HepG2 (cell line): ENCODE measurements around the gene PLEKHH3. TPM values are rescaled to one million over a fixed set of nuclear protein-coding genes. Genes with fewer than 3 reads are reported as not detected.

Experiments used
- CREB1 ChIP-seq, 2 experiments: fragments of 450-650 bp in 1 of 2; IDR thresholded peaks; 2 replicates each; pipeline ENCODE4 v1.6.1; 2016 to 2017; ENCODE audit warnings: control low read depth in 1 of 2, mild to moderate bottlenecking in 1 of 2, missing compliant biosample characterization in 1 of 2, missing genetic modification characterization in 1 of 2
- LCORL ChIP-seq, 2 experiments: fragments of 450-650 bp in 1 of 2; sonication (generic) in 1 of 2; formaldehyde crosslinking in 1 of 2; IDR thresholded peaks; 2 replicates each; pipeline versions ENCODE4 v1.5.0 to v1.6.1; 2017 to 2020; ENCODE audit warnings: antibody characterized with exemption in 1 of 2, missing genetic modification reagents in 1 of 2
- PLSCR1 ChIP-seq: sonication (generic); formaldehyde crosslinking; IDR thresholded peaks from 2 replicates; pipeline ENCODE4 v1.5.0; 2020; ENCODE audit warnings: missing genetic modification reagents, mild to moderate bottlenecking, borderline replicate concordance
- TERF1 ChIP-seq: sonication (generic); formaldehyde crosslinking; IDR thresholded peaks from 2 replicates; pipeline ENCODE4 v1.8.0; 2022; ENCODE audit warnings: mild to moderate bottlenecking, missing genetic modification reagents, moderate library complexity
- THYN1 ChIP-seq: sonication (generic); formaldehyde crosslinking; IDR thresholded peaks from 2 replicates; pipeline ENCODE4 v1.8.1; 2023; ENCODE audit warnings: low read depth, mild to moderate bottlenecking, moderate library complexity, missing genetic modification reagents, borderline replicate concordance
- ZBTB3 ChIP-seq: sonication (generic); formaldehyde crosslinking; IDR thresholded peaks from 2 replicates; pipeline ENCODE4 v1.4.0; 2020; ENCODE audit warnings: low read depth, mild to moderate bottlenecking, moderate library complexity, missing genetic modification reagents, borderline replicate concordance
- ZFP36 ChIP-seq: fragments of 150-350 bp; IDR thresholded peaks from 2 replicates; pipeline ENCODE4 v1.6.1; 2018; ENCODE audit warnings: borderline replicate concordance, low read length, low read depth; ENCODE audit not compliant: partially characterized antibody
- ZNF160 ChIP-seq: sonication (generic); formaldehyde crosslinking; IDR thresholded peaks from 2 replicates; pipeline ENCODE4 v1.8.0; 2022; ENCODE audit warnings: mild to moderate bottlenecking, inconsistent platforms, missing genetic modification reagents
- ZNF407 ChIP-seq: sonication (generic); formaldehyde crosslinking; IDR thresholded peaks from one replicate; pipeline ENCODE4 v1.5.1; 2020; ENCODE audit warnings: mild to moderate bottlenecking, missing genetic modification reagents; ENCODE audit errors: not compliant biosample characterization
- ZNF574 ChIP-seq: sonication (generic); formaldehyde crosslinking; IDR thresholded peaks from 2 replicates; pipeline ENCODE4 v1.4.0; 2020; ENCODE audit warnings: missing genetic modification reagents
- polyA plus RNA-seq, 8 experiments: library from polyadenylated mRNA; depleted of rRNA in 3 of 8; stranded (reverse) in 7 of 8; unstranded in 1 of 8; fragments of >200 nt; fragmentation: Illumina TruSeq in 4 of 8; extraction: Trizol in 4 of 8; gene quantifications; 2 replicates each; pipeline versions ENCODE4 v1.2.1 to v1.2.3, GENCODE V29; 2011 to 2016; ENCODE audit warnings: low read depth in 4 of 8, missing spikeins in 1 of 8, mixed read lengths in 1 of 8; ENCODE audit not compliant: insufficient read depth in 1 of 8
- total RNA-seq, 5 experiments: library from RNA; depleted of rRNA; stranded (reverse); fragments of >200 nt; fragmentation: Illumina TruSeq; extraction: Trizol; gene quantifications; 2 replicates each; pipeline ENCODE4 v1.2.3, GENCODE V29; 2016; ENCODE audit warnings: low read depth in 1 of 5

The PLEKHH3 gene
- total and polyA plus RNA-seq, 2 of the 13 experiments (the other 11 are each of a cell fraction or from before 2014, with no cell fraction given), result 6.0 to 19.9 TPM

GRCh38 chr17:42682722-42683403 is 6.1 kb upstream of the PLEKHH3 start (continued):
- TF ChIP-seq ZNF574 (CRISPR knock-in tag), result no peak; the same call in 1 of the 2 replicates
- TF ChIP-seq ZNF407 (CRISPR knock-in tag), result peak; percentile 56
- TF ChIP-seq LCORL (IDR thresholded peaks at IDR 0.05), result no peak
- no peak for TF ChIP-seq LCORL (CRISPR knock-in tag; IDR thresholded peaks at IDR 0.05)
- no peak for TF ChIP-seq CREB1 (IDR thresholded peaks at IDR 0.05)
- TF ChIP-seq CREB1 (CRISPR knock-in tag; IDR thresholded peaks at IDR 0.05), result no peak
- no peak for TF ChIP-seq ZFP36
- no peak for TF ChIP-seq ZBTB3 (CRISPR knock-in tag)
- no peak for TF ChIP-seq PLSCR1 (CRISPR knock-in tag)
- TF ChIP-seq TERF1 (CRISPR knock-in tag), result no peak
- no peak for TF ChIP-seq ZNF160 (CRISPR knock-in tag)
- no peak; the same call in 1 of the 2 replicates for TF ChIP-seq THYN1 (CRISPR knock-in tag)
